IMR-90 (cell line): ENCODE results near the gene CD82.

Experiments
- CTCF ChIP-seq: conservative IDR thresholded peaks from 2 replicates; pipeline ENCODE4 v1.5.1; 2012; ENCODE audit warnings: mild to moderate bottlenecking, low read depth, low read length, improper control_type of control experiment
- RCOR1 ChIP-seq: IDR thresholded peaks from 2 replicates; pipeline ENCODE4 v1.6.1; 2012; ENCODE audit warnings: mild to moderate bottlenecking, low read length, improper control_type of control experiment; ENCODE audit not compliant: insufficient replicate concordance

DNA sequence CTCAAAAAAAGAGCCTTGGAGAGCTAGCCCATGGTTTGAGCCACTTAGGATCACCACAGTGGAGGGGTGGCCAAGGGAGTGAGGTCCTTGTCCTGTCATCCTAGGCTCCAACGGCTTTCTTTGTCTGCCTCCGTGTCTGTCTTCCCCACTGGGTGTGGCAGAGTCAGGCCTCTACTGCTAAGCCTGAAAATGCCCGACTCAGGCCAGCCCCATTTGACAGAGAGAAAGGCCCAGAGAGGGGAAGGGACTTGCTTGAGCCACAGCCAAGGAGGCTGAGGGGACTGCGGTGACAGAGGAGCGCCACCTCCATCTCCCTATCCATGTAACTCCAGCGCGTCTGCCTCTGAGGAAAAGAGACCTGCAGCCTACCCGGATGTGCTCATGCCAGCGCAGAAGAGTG is 27.8 kb upstream of the CD82 start:
- TF ChIP-seq RCOR1 = no peak
- TF ChIP-seq CTCF = no peak
